ENCODE results near the gene OSER1.
"Not testable (repeated sequence)": the region's sequence is repeated elsewhere in the genome, so short reads cannot be mapped to it uniquely, and the experiment has no call there.

DNA sequence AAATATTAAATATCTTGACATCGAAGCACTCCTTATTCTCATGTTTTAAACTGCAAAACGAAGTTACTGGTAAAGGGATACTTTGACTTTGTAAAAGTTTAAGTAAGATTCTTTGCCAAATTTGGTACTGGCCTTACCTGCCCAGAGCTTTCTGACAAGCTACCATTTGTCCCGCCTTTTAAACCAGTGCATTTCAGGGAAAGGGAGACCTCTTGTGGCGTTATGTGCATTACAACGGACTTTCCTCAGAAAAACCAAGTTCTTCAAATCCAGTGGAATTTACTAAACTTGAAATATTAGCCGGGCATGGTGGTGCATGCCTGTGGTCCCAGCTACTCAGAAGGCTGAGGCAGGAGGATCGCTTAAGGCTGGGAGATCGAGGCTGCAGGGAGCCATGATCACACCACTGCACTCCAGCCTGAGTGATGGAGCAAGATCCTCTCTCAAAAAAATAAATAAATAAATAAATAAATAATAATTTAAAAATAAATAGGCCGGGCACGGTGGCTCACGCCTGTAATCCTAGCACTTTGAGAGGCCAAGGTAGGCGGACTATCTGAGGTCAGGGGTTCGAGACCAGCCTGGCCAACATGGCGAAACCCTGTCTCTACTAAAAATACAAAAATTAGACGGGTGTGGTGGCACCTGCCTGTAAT is 20.2 kb downstream of the OSER1 start:
- TF ChIP-seq, protein P1, sequence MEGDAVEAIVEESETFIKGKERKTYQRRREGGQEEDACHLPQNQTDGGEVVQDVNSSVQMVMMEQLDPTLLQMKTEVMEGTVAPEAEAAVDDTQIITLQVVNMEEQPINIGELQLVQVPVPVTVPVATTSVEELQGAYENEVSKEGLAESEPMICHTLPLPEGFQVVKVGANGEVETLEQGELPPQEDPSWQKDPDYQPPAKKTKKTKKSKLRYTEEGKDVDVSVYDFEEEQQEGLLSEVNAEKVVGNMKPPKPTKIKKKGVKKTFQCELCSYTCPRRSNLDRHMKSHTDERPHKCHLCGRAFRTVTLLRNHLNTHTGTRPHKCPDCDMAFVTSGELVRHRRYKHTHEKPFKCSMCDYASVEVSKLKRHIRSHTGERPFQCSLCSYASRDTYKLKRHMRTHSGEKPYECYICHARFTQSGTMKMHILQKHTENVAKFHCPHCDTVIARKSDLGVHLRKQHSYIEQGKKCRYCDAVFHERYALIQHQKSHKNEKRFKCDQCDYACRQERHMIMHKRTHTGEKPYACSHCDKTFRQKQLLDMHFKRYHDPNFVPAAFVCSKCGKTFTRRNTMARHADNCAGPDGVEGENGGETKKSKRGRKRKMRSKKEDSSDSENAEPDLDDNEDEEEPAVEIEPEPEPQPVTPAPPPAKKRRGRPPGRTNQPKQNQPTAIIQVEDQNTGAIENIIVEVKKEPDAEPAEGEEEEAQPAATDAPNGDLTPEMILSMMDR (IDR thresholded peaks at IDR 0.05): peak; percentile 70 to 83 (median 74)
- TF ChIP-seq POLR2A (IDR thresholded peaks at IDR 0.05): not testable (repeated sequence)

Measured in right lobe of liver (tissue), 4 donors.